Activated CD8-positive, alpha-beta memory T cell treated with anti-CD3 and anti-CD28 coated beads, Interleukin-2, amount 50 U/mL, for 24 hours (primary cell): ENCODE data around the gene MYLK4.

Source experiments
- DNase-seq: peaks from one replicate; pipeline ENCODE4 v3.0.0-alpha.2; 2020; ENCODE audit errors: extremely low read depth

The MYLK4 gene

DNA sequence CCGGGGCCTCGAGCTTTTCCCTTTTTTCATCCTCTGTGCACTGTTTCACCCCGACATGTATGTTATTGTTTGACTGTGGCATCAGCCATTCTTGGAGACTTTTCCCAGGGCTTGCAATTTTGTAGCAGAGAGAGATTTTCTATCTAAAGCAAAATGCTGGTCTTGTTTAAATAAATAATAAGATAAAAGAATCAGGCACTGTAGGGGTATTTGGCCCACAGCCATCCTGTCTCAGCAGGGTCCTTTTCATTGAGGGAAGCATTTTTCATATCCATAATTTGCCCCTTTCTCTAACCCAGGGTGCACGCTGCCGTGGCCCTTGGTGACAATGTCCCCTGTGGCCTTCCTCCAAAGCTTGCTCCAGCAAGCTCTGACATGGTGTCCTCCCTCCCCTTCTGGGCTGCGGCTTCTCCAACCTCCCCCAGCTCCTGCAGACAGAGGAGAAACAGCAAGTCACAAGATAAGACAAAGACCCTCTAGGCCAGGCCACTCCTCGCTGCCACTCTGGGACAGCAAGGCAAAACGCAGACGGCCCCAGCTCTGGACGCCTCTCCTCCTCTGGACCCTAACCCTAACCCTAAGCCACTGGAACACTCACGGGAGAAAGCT is 117.6 kb downstream of the MYLK4 start:
- DNase-seq: no peak

DNA sequence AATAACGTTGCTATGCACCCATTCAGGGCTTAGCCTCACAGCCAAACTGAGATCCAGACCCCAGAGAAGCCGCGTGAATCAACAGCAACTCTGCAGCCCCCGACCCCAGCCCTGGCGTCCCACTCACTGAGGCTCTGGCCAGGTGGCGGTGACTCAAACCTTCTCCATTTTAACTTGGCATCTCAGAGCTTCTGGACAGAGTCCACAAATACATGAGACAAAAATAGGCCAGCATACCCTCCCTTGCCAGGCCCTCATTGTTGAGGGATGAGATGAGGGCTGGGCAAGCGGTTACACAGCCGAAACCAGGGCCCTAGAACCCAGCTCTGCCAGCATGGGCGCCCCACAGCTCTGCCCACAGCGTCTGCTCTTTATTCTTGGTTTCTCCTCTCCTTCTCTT is 118.4 kb downstream of the MYLK4 start:
- DNase-seq: no peak

DNA sequence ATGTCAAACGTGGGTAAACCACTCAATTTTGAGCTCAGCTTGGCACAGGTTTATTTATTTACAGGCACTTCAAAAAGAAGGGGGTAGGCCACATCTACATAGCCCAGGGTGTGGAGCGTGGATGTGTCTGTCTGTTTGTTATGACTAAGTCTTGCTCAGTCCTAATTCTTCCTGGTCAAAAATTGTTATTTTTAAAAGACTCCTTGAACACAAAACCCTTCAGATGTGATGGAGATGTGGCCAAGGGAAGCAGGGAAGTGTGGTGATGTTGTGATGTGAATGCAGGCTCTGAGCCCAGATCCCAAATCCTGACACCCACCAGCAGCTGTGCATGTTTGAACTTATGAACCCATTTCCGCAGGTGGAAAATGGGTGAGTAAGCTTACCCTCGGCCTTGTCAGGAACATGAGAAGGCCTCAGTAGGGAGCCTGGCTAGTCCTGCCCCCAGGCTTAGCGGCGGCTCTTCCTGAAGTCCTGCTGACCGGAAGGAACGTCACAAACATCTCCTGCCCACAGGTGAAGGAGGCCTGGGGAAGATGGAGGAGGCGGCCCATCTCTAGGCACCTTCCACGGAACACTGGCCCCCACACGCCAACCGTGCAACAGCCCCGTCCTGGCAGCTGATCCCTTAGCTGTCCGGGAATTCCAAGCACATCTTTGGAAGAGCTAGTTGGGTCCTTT is 119.7 kb downstream of the MYLK4 start:
- no peak for DNase-seq

DNA sequence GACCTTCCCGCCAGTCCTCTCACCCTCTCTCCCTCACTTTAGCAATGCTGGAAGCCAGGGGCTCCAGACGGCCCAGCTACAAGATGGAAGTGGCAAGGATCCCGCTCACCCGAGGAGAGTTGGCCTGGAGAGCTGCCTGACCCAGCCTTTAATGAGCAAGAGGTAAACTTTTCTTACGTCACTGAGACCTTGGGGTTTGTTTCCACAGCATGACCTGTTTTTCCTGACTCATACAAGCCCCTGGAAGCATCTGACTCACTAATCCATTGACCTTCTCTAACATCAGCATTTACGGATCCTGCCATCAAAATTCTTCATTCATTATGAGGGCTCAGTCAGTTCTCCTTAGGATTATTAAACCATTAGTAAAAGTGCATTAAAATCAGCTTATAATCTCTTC is 120.4 kb downstream of the MYLK4 start:
- no peak for DNase-seq

DNA sequence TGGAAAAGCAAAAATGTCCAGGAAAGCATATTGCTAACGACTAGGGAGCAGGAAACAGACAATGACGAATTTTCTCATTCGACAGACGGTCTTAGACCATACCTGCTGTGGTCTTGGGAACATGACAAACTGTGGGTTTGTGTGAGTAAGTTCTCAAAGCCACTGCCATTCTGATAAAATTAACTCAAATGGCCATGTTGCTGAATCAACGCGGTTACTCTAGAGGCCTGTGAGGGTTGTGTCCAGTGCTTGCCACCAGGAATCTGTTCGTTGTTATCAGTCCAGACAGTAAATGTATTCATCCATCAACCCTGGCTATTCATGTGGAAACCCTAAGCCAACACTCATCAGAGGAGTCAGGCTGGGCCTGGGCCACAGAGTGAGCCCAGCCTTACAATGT is 124.3 kb downstream of the MYLK4 start:
- no peak for DNase-seq

DNA sequence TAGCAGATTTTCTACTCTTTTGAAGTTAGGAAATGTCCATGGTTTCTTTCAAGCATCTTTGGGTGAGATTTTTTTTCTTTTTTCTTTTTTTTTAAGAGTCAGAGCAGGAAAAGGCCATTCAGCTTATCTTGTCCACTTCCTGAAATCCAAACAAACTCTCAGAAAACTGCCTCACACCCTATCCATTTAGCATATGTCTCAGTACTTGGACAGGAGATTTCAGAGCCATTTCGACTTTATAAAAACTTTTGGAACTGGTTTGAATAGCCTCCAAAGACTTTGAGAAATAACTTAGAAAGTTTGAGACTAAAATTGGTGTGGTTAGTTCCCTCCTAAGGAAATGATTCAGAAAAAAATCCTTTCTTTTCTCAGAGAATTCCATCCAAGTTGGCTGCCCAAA is 125.1 kb downstream of the MYLK4 start:
- no peak for DNase-seq

DNA sequence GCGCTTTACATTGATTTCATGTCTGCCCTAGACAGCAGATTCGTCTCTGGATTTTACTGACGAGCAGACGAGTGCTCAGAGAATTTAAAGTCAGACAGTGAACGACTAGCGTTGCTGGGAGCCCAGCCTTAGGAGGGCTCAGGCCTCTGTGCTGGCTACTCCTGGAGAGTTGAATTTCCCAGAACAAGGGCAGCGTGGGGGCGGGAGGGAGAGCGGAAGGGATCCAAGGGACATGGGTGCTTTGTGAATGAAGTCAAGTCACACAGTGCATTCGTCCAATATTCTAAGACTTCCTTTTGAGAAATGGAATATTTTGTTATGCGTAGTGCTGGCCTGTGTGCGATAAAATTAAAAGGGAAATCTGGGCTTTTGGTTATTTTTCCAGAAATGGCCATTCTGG is 126.5 kb downstream of the MYLK4 start:
- DNase-seq: no peak

DNA sequence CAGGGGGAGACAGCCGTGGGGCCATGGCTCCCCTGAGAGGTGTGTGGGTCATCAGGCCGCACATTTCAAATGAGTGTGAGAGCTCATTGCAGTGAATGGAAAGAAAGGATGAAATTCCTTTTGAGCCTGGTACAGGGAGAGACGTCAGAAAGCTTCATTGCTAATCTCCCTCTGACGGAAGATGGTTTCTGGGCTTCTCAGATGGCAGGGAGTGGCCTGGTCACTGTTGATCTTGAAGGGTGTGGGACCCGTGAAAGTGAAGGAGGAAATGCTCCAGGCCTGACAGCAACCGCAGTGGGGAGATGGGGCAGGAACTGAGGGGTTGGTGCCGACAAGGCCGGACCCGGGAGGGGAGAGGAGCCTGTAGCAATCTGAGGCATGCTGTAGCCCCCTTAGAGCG is 127.4 kb downstream of the MYLK4 start:
- DNase-seq: no peak

DNA sequence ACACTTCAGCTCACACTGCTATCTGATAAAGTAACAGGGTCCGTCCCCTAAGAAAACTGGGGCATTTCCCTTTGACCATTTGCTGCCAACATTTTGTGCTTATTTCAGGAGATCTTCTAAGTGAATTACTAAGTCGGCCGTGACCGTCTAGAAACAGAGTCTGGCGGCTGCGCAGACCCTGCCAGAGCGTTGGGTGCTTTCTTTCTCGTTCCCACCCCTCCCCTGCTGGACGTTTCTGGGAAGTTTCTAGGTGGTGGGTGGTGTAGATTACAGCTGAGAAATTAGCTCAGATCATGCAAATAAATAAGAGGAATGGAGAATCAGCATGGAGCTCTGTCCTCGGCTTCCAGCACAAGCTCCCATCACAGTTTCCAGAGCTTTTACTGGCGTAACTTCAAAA is 128.1 kb downstream of the MYLK4 start:
- no peak for DNase-seq

DNA sequence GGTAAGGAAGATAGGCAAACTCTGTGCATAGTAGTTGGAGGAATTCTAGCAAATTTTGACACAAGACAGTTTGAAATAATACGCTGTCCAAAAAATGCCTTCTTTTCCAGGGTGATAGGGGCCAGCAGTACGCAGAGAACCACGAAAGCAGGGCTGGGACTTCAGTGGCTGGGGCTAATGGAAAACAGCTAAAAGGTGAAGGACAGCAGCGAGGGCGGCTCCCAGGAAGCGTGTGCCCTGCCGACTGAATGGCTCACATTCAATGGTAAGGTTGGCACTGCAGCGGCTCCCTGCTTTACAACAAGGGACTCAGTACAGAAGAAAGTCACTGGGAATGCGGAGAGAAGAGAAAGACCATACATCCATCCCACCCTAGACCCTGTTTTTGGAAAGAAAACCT is 131.1 kb downstream of the MYLK4 start:
- DNase-seq: no peak

DNA sequence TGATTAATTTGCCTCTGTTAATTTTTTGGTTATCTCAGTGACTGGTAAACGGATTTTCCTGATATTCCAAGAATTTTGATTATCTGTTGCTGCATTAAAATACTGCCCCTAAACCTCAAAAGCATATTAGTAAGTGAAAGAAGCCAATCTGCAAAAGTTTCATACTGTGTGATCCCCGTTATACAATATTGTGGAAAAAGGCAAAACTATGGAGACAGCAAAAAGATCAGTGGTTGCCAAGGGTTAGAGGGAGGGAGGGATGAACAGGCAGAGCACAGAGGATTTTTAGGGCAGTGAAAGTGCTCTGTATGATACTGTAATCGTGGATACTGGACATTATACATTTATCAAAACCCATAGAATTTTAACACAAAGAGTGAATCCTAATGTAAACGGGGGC is 133.0 kb downstream of the MYLK4 start:
- no peak for DNase-seq

DNA sequence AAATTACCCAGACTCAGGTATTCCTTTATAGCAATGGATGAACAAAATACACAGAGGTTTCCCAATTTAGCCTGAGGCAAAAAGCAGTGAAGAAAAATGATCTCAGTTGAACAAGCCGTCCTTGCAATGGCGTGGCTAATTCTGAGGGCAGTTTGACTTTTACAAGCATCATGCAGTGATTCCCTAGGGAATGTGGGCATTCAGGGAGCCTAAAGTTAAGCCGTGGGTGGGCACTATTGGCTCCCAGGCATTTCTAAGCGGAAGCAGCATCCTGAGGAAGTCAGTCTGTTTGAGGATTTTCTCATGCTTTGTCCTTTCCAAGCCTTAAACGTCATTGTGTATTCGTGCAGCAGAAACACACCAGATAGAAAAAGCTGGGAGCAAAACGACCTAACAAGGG is 133.9 kb downstream of the MYLK4 start:
- DNase-seq: no peak

DNA sequence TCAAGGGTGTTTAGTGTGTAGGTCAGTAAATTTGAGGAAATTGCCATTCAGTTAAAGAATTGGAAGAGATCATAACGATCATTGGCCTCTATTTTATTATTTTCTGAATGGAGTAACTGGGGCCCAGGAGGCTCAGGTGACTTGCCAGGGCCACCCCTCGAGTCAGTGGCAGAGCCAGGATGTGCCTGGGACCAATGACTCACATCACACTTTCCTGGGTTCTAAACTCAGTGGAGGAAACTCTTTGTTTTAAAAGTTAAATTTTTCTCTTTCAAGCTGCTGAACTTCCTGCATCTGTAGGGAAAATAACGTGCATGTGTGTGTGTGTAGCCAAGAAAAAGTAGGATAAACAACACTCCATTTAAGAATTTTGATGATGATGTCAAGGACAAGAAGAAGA is 135.5 kb downstream of the MYLK4 start:
- no peak for DNase-seq

DNA sequence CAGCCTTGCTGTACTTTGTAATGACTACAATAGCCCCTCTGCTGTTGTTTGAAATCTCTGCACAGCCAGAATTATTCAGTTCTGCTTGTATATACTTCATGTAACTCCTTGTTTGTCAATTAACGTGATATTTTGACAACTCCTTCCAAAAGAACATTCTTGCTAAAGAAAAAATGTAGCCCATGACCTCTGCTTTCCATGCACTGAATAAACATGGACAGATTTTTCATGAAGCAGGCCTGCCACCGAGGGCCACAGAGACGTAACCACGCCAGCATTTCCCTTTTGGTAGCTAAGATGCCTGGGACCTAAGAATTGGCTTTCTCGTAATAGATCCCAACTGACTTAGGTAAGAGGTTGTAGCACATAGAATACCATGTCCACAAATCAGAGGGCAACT is 135.9 kb downstream of the MYLK4 start:
- DNase-seq: no peak

DNA sequence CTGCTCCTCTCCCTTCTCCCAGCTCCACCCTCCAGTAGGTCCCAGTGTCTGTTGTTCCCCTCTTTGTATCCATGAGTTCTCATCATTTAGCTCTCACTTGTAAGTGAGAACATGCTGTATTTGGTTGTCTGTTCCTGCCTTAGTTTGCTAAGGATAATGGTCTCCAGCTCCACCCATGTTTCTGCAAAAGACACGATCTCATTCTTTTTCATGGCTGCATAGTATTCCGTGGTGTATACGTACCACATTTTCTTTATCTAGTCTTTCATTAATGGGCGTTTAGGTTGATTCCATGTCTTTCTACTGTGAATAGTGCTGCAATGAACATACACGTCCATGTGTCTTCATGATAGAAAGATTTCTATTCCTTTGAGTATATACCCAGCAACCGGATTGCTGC is 136.6 kb downstream of the MYLK4 start:
- DNase-seq: no peak
